ENCODE data around the gene GLMP. TPM values are rescaled to one million over a fixed set of nuclear protein-coding genes. Genes with fewer than 3 reads are reported as not detected.

GLMP gene
- total and polyA plus RNA-seq, 2 of the 13 experiments (the other 11 are each of a cell fraction or from before 2014, with no cell fraction given), result 44.6 to 75.8 TPM

DNA sequence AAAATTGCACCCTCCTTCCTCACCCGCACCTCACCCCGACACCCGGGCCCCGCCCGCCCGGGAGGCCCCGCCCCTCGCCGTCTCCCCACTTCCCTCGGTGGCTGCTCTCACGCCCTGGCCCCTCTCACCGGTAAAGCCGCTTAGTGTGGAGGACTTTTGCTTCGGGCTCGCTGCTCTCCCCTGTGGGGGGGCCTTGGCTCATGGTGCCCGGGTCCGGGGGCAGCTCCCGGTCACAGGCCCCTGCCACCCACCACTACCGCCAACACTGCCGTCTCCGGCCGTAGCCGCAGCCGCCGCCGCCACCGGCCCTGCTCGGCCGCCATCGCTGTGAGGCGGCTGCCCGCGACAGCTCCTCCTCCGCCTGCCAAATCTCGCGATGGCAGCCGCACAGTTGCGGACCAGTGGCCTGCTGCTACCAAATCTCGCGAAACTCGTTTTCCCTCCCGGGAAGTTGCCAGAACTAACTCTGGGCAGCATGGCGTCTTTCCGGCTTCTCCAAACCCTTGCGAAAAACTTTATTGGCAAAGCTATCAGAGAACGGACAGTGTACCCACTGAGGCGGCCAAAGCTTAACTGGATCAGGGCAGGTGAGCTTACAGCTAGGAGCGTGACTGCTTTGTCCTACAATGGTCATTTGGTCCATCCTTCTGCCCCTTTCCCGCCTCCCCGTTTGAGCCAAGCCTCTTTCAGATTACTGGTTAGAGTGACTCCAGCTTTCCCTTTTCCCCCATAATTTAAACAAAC is 12.8 kb downstream of the GLMP start, which contains the start of gene SMG5 (continued):
- TF ChIP-seq CHCHD3 (CRISPR knock-in tag; IDR thresholded peaks at IDR 0.05), result no peak
- peak; percentile 29; the same call in 1 of the 2 replicates for TF ChIP-seq ESRRA (CRISPR knock-in tag; IDR thresholded peaks at IDR 0.05; ENCODE audit: low read depth)
- TF ChIP-seq MYNN (CRISPR knock-in tag; IDR thresholded peaks at IDR 0.05; ENCODE audit: low read depth), result no peak
- TF ChIP-seq EP300 (IDR thresholded peaks at IDR 0.05; ENCODE audit: low read depth in 2 of 2, low read length in 2 of 2), result peak in 1 of 2 experiments; percentile 59; a peak in 1 of 4 replicates
- peak; percentile 13; the same call in 1 of the 2 replicates for TF ChIP-seq EP300 (CRISPR knock-in tag; IDR thresholded peaks at IDR 0.05; ENCODE audit: borderline replicate concordance)
- TF ChIP-seq PRPF4 (IDR thresholded peaks at IDR 0.05; ENCODE audit: low read depth, low read length, poor library complexity, severe bottlenecking), result peak; percentile 90
- 0 out of 2 replicates have a peak, but pooled peaks have one; percentile 20 for TF ChIP-seq ZNF160 (CRISPR knock-in tag; IDR thresholded peaks at IDR 0.05)
- no peak for TF ChIP-seq ZNF432 (CRISPR knock-in tag; IDR thresholded peaks at IDR 0.05; ENCODE audit: borderline replicate concordance)
- peak; percentile 67; the same call in 1 of the 2 replicates for TF ChIP-seq ETV6 (CRISPR knock-in tag; conservative IDR thresholded peaks at IDR 0.05)
- TF ChIP-seq, protein P1, sequence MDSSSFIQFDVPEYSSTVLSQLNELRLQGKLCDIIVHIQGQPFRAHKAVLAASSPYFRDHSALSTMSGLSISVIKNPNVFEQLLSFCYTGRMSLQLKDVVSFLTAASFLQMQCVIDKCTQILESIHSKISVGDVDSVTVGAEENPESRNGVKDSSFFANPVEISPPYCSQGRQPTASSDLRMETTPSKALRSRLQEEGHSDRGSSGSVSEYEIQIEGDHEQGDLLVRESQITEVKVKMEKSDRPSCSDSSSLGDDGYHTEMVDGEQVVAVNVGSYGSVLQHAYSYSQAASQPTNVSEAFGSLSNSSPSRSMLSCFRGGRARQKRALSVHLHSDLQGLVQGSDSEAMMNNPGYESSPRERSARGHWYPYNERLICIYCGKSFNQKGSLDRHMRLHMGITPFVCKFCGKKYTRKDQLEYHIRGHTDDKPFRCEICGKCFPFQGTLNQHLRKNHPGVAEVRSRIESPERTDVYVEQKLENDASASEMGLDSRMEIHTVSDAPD (CRISPR knock-in tag; IDR thresholded peaks at IDR 0.05), result no peak; the same call in 1 of the 2 replicates
- TF ChIP-seq SRSF4 (IDR thresholded peaks at IDR 0.05; ENCODE audit: low read depth, low read length, poor library complexity, severe bottlenecking), result no peak
- TF ChIP-seq, protein P2, sequence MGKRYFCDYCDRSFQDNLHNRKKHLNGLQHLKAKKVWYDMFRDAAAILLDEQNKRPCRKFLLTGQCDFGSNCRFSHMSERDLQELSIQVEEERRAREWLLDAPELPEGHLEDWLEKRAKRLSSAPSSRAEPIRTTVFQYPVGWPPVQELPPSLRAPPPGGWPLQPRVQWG (CRISPR knock-in tag; IDR thresholded peaks at IDR 0.05; ENCODE audit: borderline replicate concordance, low read depth), result no peak
- TF ChIP-seq, protein P3, sequence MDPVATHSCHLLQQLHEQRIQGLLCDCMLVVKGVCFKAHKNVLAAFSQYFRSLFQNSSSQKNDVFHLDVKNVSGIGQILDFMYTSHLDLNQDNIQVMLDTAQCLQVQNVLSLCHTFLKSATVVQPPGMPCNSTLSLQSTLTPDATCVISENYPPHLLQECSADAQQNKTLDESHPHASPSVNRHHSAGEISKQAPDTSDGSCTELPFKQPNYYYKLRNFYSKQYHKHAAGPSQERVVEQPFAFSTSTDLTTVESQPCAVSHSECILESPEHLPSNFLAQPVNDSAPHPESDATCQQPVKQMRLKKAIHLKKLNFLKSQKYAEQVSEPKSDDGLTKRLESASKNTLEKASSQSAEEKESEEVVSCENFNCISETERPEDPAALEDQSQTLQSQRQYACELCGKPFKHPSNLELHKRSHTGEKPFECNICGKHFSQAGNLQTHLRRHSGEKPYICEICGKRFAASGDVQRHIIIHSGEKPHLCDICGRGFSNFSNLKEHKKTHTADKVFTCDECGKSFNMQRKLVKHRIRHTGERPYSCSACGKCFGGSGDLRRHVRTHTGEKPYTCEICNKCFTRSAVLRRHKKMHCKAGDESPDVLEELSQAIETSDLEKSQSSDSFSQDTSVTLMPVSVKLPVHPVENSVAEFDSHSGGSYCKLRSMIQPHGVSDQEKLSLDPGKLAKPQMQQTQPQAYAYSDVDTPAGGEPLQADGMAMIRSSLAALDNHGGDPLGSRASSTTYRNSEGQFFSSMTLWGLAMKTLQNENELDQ (CRISPR knock-in tag; IDR thresholded peaks at IDR 0.05; ENCODE audit: borderline replicate concordance), result no peak
- no peak for TF ChIP-seq CEBPB (IDR thresholded peaks at IDR 0.05; ENCODE audit: borderline replicate concordance, low read depth, low read length)
- TF ChIP-seq HNRNPLL (IDR thresholded peaks at IDR 0.05; ENCODE audit: low read depth, low read length, poor library complexity, severe bottlenecking), result peak; percentile 64
- TF ChIP-seq, protein P4, sequence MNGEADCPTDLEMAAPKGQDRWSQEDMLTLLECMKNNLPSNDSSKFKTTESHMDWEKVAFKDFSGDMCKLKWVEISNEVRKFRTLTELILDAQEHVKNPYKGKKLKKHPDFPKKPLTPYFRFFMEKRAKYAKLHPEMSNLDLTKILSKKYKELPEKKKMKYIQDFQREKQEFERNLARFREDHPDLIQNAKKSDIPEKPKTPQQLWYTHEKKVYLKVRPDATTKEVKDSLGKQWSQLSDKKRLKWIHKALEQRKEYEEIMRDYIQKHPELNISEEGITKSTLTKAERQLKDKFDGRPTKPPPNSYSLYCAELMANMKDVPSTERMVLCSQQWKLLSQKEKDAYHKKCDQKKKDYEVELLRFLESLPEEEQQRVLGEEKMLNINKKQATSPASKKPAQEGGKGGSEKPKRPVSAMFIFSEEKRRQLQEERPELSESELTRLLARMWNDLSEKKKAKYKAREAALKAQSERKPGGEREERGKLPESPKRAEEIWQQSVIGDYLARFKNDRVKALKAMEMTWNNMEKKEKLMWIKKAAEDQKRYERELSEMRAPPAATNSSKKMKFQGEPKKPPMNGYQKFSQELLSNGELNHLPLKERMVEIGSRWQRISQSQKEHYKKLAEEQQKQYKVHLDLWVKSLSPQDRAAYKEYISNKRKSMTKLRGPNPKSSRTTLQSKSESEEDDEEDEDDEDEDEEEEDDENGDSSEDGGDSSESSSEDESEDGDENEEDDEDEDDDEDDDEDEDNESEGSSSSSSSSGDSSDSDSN (CRISPR knock-in tag; IDR thresholded peaks at IDR 0.05), result peak; percentile 66
- TF ChIP-seq ZNF782 (CRISPR knock-in tag; IDR thresholded peaks at IDR 0.05; ENCODE audit: borderline replicate concordance), result peak; percentile 73; the same call in 1 of the 2 replicates
- no peak; the same call in 1 of the 2 replicates for TF ChIP-seq POLR2AphosphoS2 (IDR thresholded peaks at IDR 0.05; ENCODE audit: low read depth, low read length)
- TF ChIP-seq HNRNPK (IDR thresholded peaks at IDR 0.05; ENCODE audit: low read depth, low read length, poor library complexity, severe bottlenecking), result peak; percentile 68
